H1 (cell line): ENCODE data around the gene FNIP2. TPM values are rescaled to one million over a fixed set of nuclear protein-coding genes. Genes with fewer than 3 reads are reported as not detected.
"Not testable (repeated sequence)": the region's sequence is repeated elsewhere in the genome, so short reads cannot be mapped to it uniquely, and the experiment has no call there.

ENCODE experiments used
- CTCF ChIA-PET: fragments of 300-600 bp; sonication (Branson Sonifier 250); formaldehyde crosslinking; loops from one replicate; lab custom pipeline; 2021; ENCODE audit not compliant: partially characterized antibody; lab: Charles Lee
- POLR2A ChIA-PET: fragments of 300-600 bp; sonication (Branson Sonifier 250); formaldehyde crosslinking; loops from one replicate; lab custom pipeline; 2021; ENCODE audit warnings: inconsistent platforms; ENCODE audit not compliant: partially characterized antibody; lab: Charles Lee
- DNase-seq, 2 experiments: peaks; one replicate each; pipeline versions ENCODE4 v3.0.0 to v3.0.0-alpha.2; 2010 to 2022; ENCODE audit warnings: low spot score in 2 of 2, low read depth in 1 of 2, mixed read lengths in 1 of 2
- FAIRE-seq: peaks from 2 replicates; lab custom pipeline; 2011; peaks lifted over from hg19 to GRCh38; lab: Jason Lieb, UNC
- H2AFZ ChIP-seq: 2 replicates; pipeline ENCODE4 v1.8.1; 2012; ENCODE audit warnings: low read length, inconsistent platforms
- H2AK5ac ChIP-seq: 2 replicates; pipeline ENCODE4 v1.6.1; 2013; ENCODE audit warnings: low read depth, low read length
- H2BK120ac ChIP-seq: replicated peaks from 2 replicates; pipeline ENCODE3; 2013; ENCODE audit warnings: low read depth, low read length, inconsistent platforms
- H2BK12ac ChIP-seq: 2 replicates; pipeline ENCODE4 v1.6.1; 2013; ENCODE audit warnings: low read depth, low read length
- H2BK15ac ChIP-seq: 2 replicates; pipeline ENCODE4 v1.6.1; 2013; ENCODE audit warnings: low read length
- H2BK20ac ChIP-seq: 2 replicates; pipeline ENCODE4 v1.6.1; 2013; ENCODE audit warnings: low read length
- H2BK5ac ChIP-seq: 2 replicates; pipeline ENCODE4 v1.6.1; 2013; ENCODE audit warnings: low read depth, low read length
- H3K14ac ChIP-seq: 2 replicates; pipeline ENCODE4 v1.6.1; 2013; ENCODE audit warnings: inconsistent platforms; ENCODE audit not compliant: insufficient read length
- H3K18ac ChIP-seq: 2 replicates; pipeline ENCODE4 v1.6.1; 2013; ENCODE audit warnings: low read length; ENCODE audit errors: extremely low read depth
- H3K23ac ChIP-seq: 2 replicates; pipeline ENCODE4 v1.6.1; 2013; ENCODE audit warnings: inconsistent platforms; ENCODE audit not compliant: insufficient read length
- H3K23me2 ChIP-seq: 2 replicates; pipeline ENCODE4 v1.6.1; 2013; ENCODE audit warnings: low read depth, low read length
- H3K27ac ChIP-seq: 2 replicates; pipeline ENCODE4 v1.6.1; 2011; ENCODE audit warnings: low read depth, low read length, inconsistent platforms
- H3K27me3 ChIP-seq, 4 experiments: replicated peaks in 1 of 4; 1 replicate in 1 of 4; 2 replicates in 3 of 4; pipeline versions ENCODE4 v1.6.1 to v1.8.1; 2011 to 2013; ENCODE audit warnings: low read length in 3 of 4, mild to moderate bottlenecking in 3 of 4, inconsistent platforms in 2 of 4, mixed read lengths in 2 of 4, moderate library complexity in 1 of 4; ENCODE audit not compliant: control insufficient read depth in 3 of 4, insufficient read depth in 3 of 4; ENCODE audit errors: extremely low read depth in 1 of 4
- H3K36me3 ChIP-seq, 4 experiments: 2 replicates each; pipeline versions ENCODE4 v1.6.1 to v1.8.1; 2011 to 2013; ENCODE audit warnings: mild to moderate bottlenecking in 4 of 4, low read length in 3 of 4, moderate library complexity in 2 of 4, control low read depth in 1 of 4, inconsistent platforms in 1 of 4; ENCODE audit not compliant: insufficient read depth in 4 of 4, control insufficient read depth in 2 of 4
- H3K4ac ChIP-seq: replicated peaks from 2 replicates; pipeline ENCODE3; 2013; ENCODE audit warnings: low read length, low read depth, mixed read lengths, inconsistent platforms; ENCODE audit not compliant: insufficient read length
- H3K4me1 ChIP-seq, 4 experiments: replicated peaks in 1 of 4; 1 replicate in 1 of 4; 2 replicates in 3 of 4; pipeline versions ENCODE4 v1.6.1 to v1.8.1; 2011 to 2013; ENCODE audit warnings: low read length in 3 of 4, inconsistent platforms in 2 of 4, mixed read lengths in 1 of 4; ENCODE audit not compliant: insufficient read depth in 4 of 4, control insufficient read depth in 3 of 4
- H3K4me2 ChIP-seq, 2 experiments: 2 replicates each; pipeline versions ENCODE4 v1.6.1 to v1.8.1; 2011 to 2013; ENCODE audit warnings: low read depth in 2 of 2, low read length in 2 of 2, control low read depth in 1 of 2, inconsistent platforms in 1 of 2, mild to moderate bottlenecking in 1 of 2; ENCODE audit not compliant: insufficient read depth in 1 of 2
- H3K4me3 ChIP-seq, 4 experiments: fragments of 200-600, 300-600 bp in 1 of 4; sonication (generic), shearing (Covaris generic), sonication (Bioruptor Twin) in 1 of 4; 2 replicates each; pipeline versions ENCODE4 v1.5.1 to v1.8.1; 2011 to 2016; ENCODE audit warnings: low read length in 4 of 4, low read depth in 3 of 4, control low read depth in 2 of 4, inconsistent platforms in 2 of 4, mild to moderate bottlenecking in 2 of 4, mixed read lengths in 1 of 4, moderate library complexity in 1 of 4; ENCODE audit not compliant: insufficient read depth in 2 of 4; ENCODE audit errors: extremely low read depth in 1 of 4
- H3K56ac ChIP-seq: replicated peaks from 2 replicates; pipeline ENCODE3; 2013; ENCODE audit warnings: low read depth, mild to moderate bottlenecking, mixed read lengths, low read length, inconsistent platforms; ENCODE audit not compliant: insufficient read length
- H3K79me1 ChIP-seq: 2 replicates; pipeline ENCODE4 v1.6.1; 2013; ENCODE audit warnings: low read depth, low read length, control low read depth
- H3K79me2 ChIP-seq, 2 experiments: 2 replicates each; pipeline versions ENCODE4 v1.6.1 to v1.8.1; 2012 to 2013; ENCODE audit warnings: low read length in 2 of 2, mild to moderate bottlenecking in 2 of 2, inconsistent platforms in 1 of 2; ENCODE audit not compliant: insufficient read depth in 2 of 2, control insufficient read depth in 1 of 2
- H3K9ac ChIP-seq, 4 experiments: replicated peaks in 1 of 4; 1 replicate in 1 of 4; 2 replicates in 3 of 4; pipeline versions ENCODE4 v1.6.1 to v1.8.1; 2011 to 2013; ENCODE audit warnings: low read depth in 3 of 4, low read length in 3 of 4, control low read depth in 2 of 4, mild to moderate bottlenecking in 2 of 4, moderate library complexity in 2 of 4, inconsistent platforms in 1 of 4; ENCODE audit errors: extremely low read depth in 1 of 4
- H3K9me3 ChIP-seq, 2 experiments: 2 replicates each; pipeline versions ENCODE4 v1.6.1 to v1.8.1; 2012 to 2013; ENCODE audit warnings: mild to moderate bottlenecking in 2 of 2, moderate library complexity in 2 of 2, control low read depth in 1 of 2, inconsistent platforms in 1 of 2, low read depth in 1 of 2, low read length in 1 of 2, mixed read lengths in 1 of 2; ENCODE audit not compliant: insufficient read depth in 2 of 2
- H4K20me1 ChIP-seq, 2 experiments: replicated peaks in 1 of 2; 2 replicates each; pipeline versions ENCODE3 to v1.8.1; 2011 to 2013; ENCODE audit warnings: inconsistent platforms in 2 of 2, low read length in 2 of 2, mild to moderate bottlenecking in 1 of 2; ENCODE audit not compliant: insufficient read depth in 2 of 2, control insufficient read depth in 1 of 2
- H4K5ac ChIP-seq: 2 replicates; pipeline ENCODE4 v1.6.1; 2013; ENCODE audit warnings: low read length, low read depth, mixed read lengths, inconsistent platforms; ENCODE audit not compliant: insufficient read length
- H4K8ac ChIP-seq: 2 replicates; pipeline ENCODE4 v1.8.0; 2013; ENCODE audit warnings: mild to moderate bottlenecking, moderate library complexity, low read length, inconsistent platforms; ENCODE audit not compliant: insufficient read depth; ENCODE audit errors: extremely low read depth
- H4K91ac ChIP-seq: replicated peaks from 2 replicates; pipeline ENCODE3; 2013; ENCODE audit warnings: low read length, mixed read lengths, inconsistent platforms; ENCODE audit not compliant: insufficient read length
- WGBS, 2 experiments: shearing (Covaris generic) in 1 of 2; methylation state at CpG; one replicate each; pipeline versions ENCODE4 v1.1.6 to v1.1.7; 2013 to 2015; ENCODE audit warnings: low lambda C conversion rate in 2 of 2, mixed read lengths in 2 of 2, inconsistent platforms in 1 of 2, low coverage in 1 of 2, missing lambda C conversion rate in 1 of 2; ENCODE audit not compliant: insufficient replicate concordance in 2 of 2, insufficient coverage in 1 of 2, insufficient read length in 1 of 2; ENCODE audit errors: extremely low coverage in 1 of 2, missing lambda C conversion rate in 1 of 2; 5-methylcytosine and 5-hydroxymethylcytosine counted together
- polyA plus RNA-seq, 7 experiments: library from polyadenylated mRNA; depleted of rRNA in 3 of 7; stranded (reverse) in 5 of 7; unstranded in 2 of 7; fragments of >200 nt in 5 of 7; fragments of 200-250 nt in 2 of 7; gene quantifications; 1 replicate in 5 of 7; 2 replicates in 1 of 7; 4 replicates in 1 of 7; pipeline versions ENCODE4 v1.2.1 to v1.2.3, GENCODE V29; 2011 to 2013; ENCODE audit warnings: missing spikeins in 2 of 7, mixed read lengths in 2 of 7
- small RNA-seq: library from polyadenylated mRNA; stranded (forward); fragments of <200 nt; extraction: miRNeasy Mini kit (QIAGEN cat#:217004); gene quantifications from one replicate; pipeline ENCODE3, GENCODE V24; 2013; ENCODE audit not compliant: insufficient read depth
- total RNA-seq: library from RNA; stranded (reverse); fragmentation: NEBNext Ultra II Directional; extraction: Animal tissue kit (Norgen Biotek cat#: 25700); gene quantifications from 2 replicates; pipeline ENCODE4 v1.2.1, GENCODE V29; 2021

Gene FNIP2
- total and polyA plus RNA-seq, 2 of the 8 experiments (the other 6 are each of a cell fraction or from before 2014, with no cell fraction given) = 4.0 to 13.0 TPM

DNA sequence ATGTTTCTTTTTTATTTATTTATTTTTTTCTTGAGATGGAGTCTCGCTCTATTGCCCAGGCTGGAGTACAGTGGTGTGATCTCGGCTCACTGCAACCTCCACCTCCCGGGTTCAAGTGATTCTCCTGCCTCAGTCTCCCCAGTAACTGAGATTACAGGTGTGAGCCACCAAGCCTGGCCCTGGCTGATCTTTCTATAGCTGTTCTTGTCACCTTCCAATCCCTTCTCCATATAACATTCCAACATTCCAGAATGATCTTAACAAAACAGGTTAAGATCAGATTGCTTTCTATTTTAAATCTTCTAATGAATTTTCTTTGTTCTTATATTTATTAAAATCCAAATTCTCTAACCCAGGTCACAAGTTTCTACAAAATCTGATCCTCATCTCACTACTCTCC, 188.1 kb downstream of the FNIP2 start:
- FAIRE-seq, POLR2A ChIA-PET: not testable (repeated sequence)

More for the DNA sequence above, 188.1 kb downstream of the FNIP2 start:
- not testable (repeated sequence) for H3K79me2 ChIP-seq, H2BK5ac ChIP-seq, H4K5ac ChIP-seq, H3K27me3 ChIP-seq, H3K79me1 ChIP-seq, H3K4me2 ChIP-seq, H3K4ac ChIP-seq, H2BK12ac ChIP-seq, H2AFZ ChIP-seq, H3K4me3 ChIP-seq, H3K27ac ChIP-seq, H4K20me1 ChIP-seq, H3K56ac ChIP-seq, H2BK20ac ChIP-seq, H3K14ac ChIP-seq, H2BK15ac ChIP-seq, H4K91ac ChIP-seq, H3K18ac ChIP-seq, H3K9ac ChIP-seq, H3K36me3 ChIP-seq, H4K8ac ChIP-seq, H3K23ac ChIP-seq, H2AK5ac ChIP-seq, H2BK120ac ChIP-seq, H3K23me2 ChIP-seq, H3K4me1 ChIP-seq, DNase-seq
- 87% methylated on average over 3 of the region's 3 CpGs; no CpG with 5 or more reads in 1 of the 2 experiments for WGBS, 2 experiments
- peaks cover 13 to 15% of the 10 kb centered on the region in 2 experiments for H3K9me3 ChIP-seq
- CTCF ChIA-PET = interaction anchor here (1.1 kb wide), 1 partner anchor 9 kb away, joined by 3 read pairs; no protein-coding TSS in a partner anchor

Small RNA genes lying within 50 kb of the gene (small RNA-seq; reads per million reads assigned to genes)
- gene RF00157 = not detected
- gene RNU6-128P = not detected

Other genes starting within 250 kb of the FNIP2 start
- gene RXFP1, start 247.1 kb upstream of the FNIP2 start, total RNA-seq = 0.56 and 0.57 TPM in 2 replicates
- gene RXFP1, start 247.1 kb upstream of the FNIP2 start, polyA plus RNA-seq (2011; rRNA removed) = 0.13 and 0.14 TPM in 2 replicates
- gene C4orf46, start 97.1 kb upstream of the FNIP2 start, total RNA-seq = 27.3 and 28.6 TPM in 2 replicates
- gene C4orf46, start 97.1 kb upstream of the FNIP2 start, polyA plus RNA-seq (2011; rRNA removed) = 11.8 and 19.8 TPM in 2 replicates
- 15.7 and 16.1 TPM in 2 replicates for gene ETFDH, start 96.7 kb upstream of the FNIP2 start, total RNA-seq
- gene ETFDH, start 96.7 kb upstream of the FNIP2 start, polyA plus RNA-seq (2011; rRNA removed) = 10.8 and 11.3 TPM in 2 replicates
- 48.3 and 53.2 TPM in 2 replicates for gene PPID, start 45.6 kb upstream of the FNIP2 start, total RNA-seq
- gene PPID, start 45.6 kb upstream of the FNIP2 start, polyA plus RNA-seq (2011; rRNA removed) = 20.2 and 23.3 TPM in 2 replicates